ENCODE measurements around the gene SLC17A7. TPM values are rescaled to one million over a fixed set of nuclear protein-coding genes. Genes with fewer than 3 reads are reported as not detected.

The SLC17A7 gene
- total RNA-seq, 6 experiments from 2014 or later: 0.05 to 0.17 (median 0.09) TPM; not detected in 1

DNA sequence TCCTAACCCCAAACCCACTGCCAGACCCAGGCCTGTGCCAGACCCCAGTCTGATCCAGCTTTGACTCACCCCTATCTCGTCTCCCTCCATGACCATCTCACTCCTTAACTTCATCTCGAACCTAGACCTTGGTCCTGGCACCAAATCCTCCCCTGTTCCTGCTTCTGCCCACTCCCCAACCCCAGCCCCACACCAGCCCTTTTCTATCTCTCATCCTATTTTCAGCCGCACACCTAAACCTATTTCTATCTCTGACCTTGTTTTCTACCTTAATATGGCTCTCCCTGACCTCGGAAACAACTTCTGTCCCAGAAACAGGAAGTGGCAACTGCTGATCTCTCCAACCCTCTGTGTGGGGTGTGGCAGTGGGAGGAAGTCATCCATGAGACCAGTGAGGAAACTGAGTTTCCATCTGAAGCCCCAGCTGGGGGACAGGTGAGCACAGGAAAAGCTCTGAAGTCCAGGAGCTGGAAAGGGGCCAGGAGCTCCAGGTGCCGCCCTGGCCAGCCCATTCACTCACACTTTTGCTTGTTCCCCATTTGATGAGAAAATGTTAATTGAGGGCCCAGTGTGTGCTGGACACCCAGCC, 31.8 kb downstream of the SLC17A7 start:
- H3K9me3 Mint-ChIP-seq: no peaks in the 10 kb centered on the region
- TF ChIP-seq, protein P1, sequence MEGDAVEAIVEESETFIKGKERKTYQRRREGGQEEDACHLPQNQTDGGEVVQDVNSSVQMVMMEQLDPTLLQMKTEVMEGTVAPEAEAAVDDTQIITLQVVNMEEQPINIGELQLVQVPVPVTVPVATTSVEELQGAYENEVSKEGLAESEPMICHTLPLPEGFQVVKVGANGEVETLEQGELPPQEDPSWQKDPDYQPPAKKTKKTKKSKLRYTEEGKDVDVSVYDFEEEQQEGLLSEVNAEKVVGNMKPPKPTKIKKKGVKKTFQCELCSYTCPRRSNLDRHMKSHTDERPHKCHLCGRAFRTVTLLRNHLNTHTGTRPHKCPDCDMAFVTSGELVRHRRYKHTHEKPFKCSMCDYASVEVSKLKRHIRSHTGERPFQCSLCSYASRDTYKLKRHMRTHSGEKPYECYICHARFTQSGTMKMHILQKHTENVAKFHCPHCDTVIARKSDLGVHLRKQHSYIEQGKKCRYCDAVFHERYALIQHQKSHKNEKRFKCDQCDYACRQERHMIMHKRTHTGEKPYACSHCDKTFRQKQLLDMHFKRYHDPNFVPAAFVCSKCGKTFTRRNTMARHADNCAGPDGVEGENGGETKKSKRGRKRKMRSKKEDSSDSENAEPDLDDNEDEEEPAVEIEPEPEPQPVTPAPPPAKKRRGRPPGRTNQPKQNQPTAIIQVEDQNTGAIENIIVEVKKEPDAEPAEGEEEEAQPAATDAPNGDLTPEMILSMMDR (IDR thresholded peaks at IDR 0.05): no peak
- no peak overlapping the region for H3K4me3 Mint-ChIP-seq
- DNase-seq: no peak
- H3K27ac Mint-ChIP-seq: no peak overlapping the region
- peaks cover 37% of the 10 kb centered on the region for H3K27me3 Mint-ChIP-seq (ENCODE audit: insufficient read depth)
- H3K4me1 Mint-ChIP-seq (ENCODE audit: low read depth): 0 out of 2 replicates have a peak, but pooled peaks cover 5% of the 10 kb centered on the region
- no peaks in the 10 kb centered on the region for H3K36me3 Mint-ChIP-seq (ENCODE audit: low read depth)

DNA sequence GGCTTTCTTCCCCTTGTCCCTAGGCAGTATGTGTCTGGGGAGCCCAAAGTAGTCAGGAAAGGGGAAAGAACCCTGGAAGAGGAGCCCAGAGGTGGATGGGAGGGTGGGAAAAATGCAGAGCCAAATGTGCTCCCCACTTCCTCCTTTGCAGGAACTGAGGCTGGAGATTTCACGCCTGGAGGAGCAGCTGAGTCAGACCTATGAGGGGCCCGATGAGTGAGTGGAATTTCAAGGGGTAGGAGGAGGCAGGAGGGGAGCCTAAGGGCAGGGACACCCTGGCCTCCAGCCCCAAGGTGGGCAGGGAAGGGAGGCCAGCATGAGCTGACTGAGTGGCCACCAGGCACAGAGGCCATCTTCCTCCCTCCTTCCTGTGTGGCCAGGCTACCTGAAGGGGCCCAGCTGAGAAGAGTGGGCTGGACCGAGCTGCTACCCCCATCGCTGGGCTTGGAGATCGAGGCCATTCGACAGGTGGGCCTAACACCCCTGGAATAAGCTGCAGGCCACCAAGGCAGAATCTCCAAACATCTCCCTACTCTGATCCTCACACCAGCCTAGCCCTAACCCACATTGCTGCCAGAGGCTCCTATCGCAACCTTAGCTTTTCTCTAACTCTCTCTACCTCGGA, 32.4 kb downstream of the SLC17A7 start:
- TF ChIP-seq, protein P1 (IDR thresholded peaks at IDR 0.05): no peak
- H3K27ac Mint-ChIP-seq: no peak overlapping the region
- DNase-seq: no peak
- H3K27me3 Mint-ChIP-seq (ENCODE audit: insufficient read depth): peaks cover 38% of the 10 kb centered on the region
- no peaks in the 10 kb centered on the region for H3K36me3 Mint-ChIP-seq (ENCODE audit: low read depth)
- no peaks in the 10 kb centered on the region for H3K9me3 Mint-ChIP-seq
- H3K4me1 Mint-ChIP-seq (ENCODE audit: low read depth): 0 out of 2 replicates have a peak, but pooled peaks cover 5% of the 10 kb centered on the region
- H3K4me3 Mint-ChIP-seq: no peak overlapping the region

DNA sequence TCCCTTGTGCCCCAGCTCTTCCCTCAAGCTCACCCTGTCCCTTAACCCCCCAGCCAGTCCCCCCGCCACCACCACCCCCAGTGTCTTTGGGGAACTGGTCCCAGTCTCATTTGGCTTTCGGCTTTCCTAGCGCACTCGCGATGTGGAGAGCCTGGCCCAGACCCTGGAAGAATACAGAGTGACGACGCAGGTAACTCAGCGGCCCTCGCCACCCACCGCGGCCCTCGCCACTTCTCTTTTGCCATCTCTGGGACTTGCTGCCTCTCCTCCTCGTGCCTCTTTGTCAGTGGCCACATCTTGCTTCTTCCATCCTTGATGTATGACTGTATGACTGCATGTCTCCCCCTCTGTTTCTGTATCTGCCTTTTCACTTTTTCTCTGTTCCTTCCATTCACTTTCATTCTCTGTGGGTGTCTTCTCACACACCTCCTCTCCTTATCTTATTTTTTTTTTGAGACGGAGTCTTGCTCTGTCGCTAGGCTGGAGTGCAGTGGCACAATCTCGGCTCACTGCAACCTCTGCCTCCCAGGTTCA, 33.8 kb downstream of the SLC17A7 start:
- H3K9me3 Mint-ChIP-seq: no peaks in the 10 kb centered on the region
- H3K27me3 Mint-ChIP-seq (ENCODE audit: insufficient read depth): peaks cover 39% of the 10 kb centered on the region
- TF ChIP-seq, protein P1 (IDR thresholded peaks at IDR 0.05): no peak
- no peak for DNase-seq
- no peaks in the 10 kb centered on the region for H3K36me3 Mint-ChIP-seq (ENCODE audit: low read depth)
- no peak overlapping the region for H3K27ac Mint-ChIP-seq
- H3K4me1 Mint-ChIP-seq (ENCODE audit: low read depth): 0 out of 2 replicates have a peak, but pooled peaks cover 5% of the 10 kb centered on the region
- H3K4me3 Mint-ChIP-seq: no peak overlapping the region

DNA sequence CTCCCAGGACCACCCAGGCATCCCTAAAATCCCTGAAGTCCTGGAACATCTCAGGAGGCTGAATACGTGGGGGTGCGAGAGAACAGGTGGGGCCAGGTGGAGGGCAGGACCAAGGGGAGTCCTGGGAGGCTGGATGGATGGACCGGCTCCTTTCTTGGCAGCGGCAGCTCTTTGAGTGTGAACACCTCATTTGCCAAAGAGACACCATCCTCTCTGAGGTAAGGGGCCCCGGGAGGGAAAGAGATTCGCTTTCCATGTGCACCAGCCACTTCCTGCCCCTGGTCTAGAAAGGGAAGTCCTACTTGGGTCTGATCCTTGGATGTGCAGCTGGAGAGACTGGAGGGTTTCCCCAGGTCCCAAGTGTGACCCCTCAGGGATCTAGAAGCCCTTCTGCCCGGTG, 34.2 kb downstream of the SLC17A7 start:
- Mint-ChIP-seq H3K9me3 (no peaks in the 10 kb centered on the region), H3K36me3 (ENCODE audit: low read depth) (no peaks in the 10 kb centered on the region), H3K27ac (no peak overlapping the region), H3K4me3 (no peak overlapping the region), H3K27me3 (ENCODE audit: insufficient read depth) (peaks cover 38% of the 10 kb centered on the region), H3K4me1 (ENCODE audit: low read depth) (0 out of 2 replicates have a peak, but pooled peaks cover 5% of the 10 kb centered on the region)
- TF ChIP-seq, protein P1 (IDR thresholded peaks at IDR 0.05): no peak
- DNase-seq: no peak

DNA sequence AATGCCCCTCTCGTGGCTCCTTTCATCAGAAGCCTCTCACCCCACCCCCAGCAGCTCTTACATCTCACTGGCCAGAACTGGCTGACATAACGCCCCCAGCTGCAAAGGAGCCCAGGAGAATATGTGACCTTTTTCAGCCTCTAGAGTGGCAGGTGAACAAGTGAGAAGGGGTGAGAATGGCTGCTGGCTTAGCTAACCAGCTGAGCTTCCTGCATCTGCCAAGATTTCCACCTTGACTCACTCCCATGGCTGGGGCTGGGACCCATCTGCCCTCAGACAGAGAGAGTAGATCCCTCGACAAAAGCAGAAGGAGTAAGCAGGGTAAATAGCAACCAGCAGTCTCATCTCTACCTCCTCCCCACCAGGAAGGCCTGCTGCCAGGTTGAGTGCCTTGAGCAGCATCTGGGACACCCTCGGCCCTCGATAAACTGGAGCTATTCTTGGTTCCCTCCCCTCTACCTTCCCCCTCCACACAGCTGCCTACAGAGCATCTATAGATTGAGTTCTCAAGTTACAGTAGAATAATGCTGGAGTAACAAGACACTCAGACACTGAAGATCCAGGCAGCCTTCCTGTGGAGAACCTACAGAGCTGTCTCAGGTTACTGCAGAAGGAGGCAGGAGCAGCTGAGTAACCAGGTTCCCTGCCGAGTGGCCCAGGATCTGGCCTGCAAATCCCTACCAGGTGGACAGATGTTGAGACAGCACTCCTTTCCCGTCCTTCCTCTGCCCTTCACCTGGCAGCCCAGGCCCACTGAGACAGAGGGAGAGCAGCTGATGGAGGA, 37.7 kb downstream of the SLC17A7 start:
- Mint-ChIP-seq H3K27ac (no peak overlapping the region), H3K4me3 (no peak overlapping the region), H3K9me3 (no peaks in the 10 kb centered on the region), H3K27me3 (ENCODE audit: insufficient read depth) (peaks cover 44% of the 10 kb centered on the region), H3K36me3 (ENCODE audit: low read depth) (no peaks in the 10 kb centered on the region), H3K4me1 (ENCODE audit: low read depth) (0 out of 2 replicates have a peak, but pooled peaks cover 1% of the 10 kb centered on the region)
- DNase-seq: no peak
- TF ChIP-seq, protein P1 (IDR thresholded peaks at IDR 0.05): no peak
